GM06990 (cell line): Measurements from ENCODE around the gene PROSER3.

Experiments used
- DNase-seq: peaks from one replicate; pipeline ENCODE4 v3.0.0-alpha.2; 2011; ENCODE audit not compliant: insufficient read length; ENCODE audit errors: extremely low read depth
- H3K27me3 ChIP-seq: replicated peaks from 2 replicates; pipeline ENCODE4 v1.6.0; 2011; ENCODE audit warnings: low read length; ENCODE audit not compliant: control insufficient read depth, insufficient read depth
- H3K36me3 ChIP-seq: 2 replicates; pipeline ENCODE4 v1.5.1; 2011; ENCODE audit warnings: low read length; ENCODE audit not compliant: control insufficient read depth, insufficient read depth
- H3K4me3 ChIP-seq: replicated peaks from 2 replicates; pipeline ENCODE4 v1.5.1; 2011; ENCODE audit warnings: low read depth, mild to moderate bottlenecking, control low read depth, low read length
- TF ChIP-seq, protein P1 (sequence below): IDR thresholded peaks from 2 replicates; pipeline ENCODE4 v1.5.1; 2011; ENCODE audit warnings: low read length, control low read depth, mild to moderate bottlenecking, inconsistent platforms; ENCODE audit not compliant: insufficient read depth, poor library complexity, severe bottlenecking

PROSER3 gene

GRCh38 chr19:35789195-35789977, 31.4 kb downstream of the PROSER3 start:
- Histone ChIP-seq H3K27me3 (no peaks in the 10 kb centered on the region), H3K4me3 (no peak overlapping the region), H3K36me3 (no peaks in the 10 kb centered on the region)
- no peak for DNase-seq
- TF ChIP-seq, protein P1, sequence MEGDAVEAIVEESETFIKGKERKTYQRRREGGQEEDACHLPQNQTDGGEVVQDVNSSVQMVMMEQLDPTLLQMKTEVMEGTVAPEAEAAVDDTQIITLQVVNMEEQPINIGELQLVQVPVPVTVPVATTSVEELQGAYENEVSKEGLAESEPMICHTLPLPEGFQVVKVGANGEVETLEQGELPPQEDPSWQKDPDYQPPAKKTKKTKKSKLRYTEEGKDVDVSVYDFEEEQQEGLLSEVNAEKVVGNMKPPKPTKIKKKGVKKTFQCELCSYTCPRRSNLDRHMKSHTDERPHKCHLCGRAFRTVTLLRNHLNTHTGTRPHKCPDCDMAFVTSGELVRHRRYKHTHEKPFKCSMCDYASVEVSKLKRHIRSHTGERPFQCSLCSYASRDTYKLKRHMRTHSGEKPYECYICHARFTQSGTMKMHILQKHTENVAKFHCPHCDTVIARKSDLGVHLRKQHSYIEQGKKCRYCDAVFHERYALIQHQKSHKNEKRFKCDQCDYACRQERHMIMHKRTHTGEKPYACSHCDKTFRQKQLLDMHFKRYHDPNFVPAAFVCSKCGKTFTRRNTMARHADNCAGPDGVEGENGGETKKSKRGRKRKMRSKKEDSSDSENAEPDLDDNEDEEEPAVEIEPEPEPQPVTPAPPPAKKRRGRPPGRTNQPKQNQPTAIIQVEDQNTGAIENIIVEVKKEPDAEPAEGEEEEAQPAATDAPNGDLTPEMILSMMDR: no peak

DNA sequence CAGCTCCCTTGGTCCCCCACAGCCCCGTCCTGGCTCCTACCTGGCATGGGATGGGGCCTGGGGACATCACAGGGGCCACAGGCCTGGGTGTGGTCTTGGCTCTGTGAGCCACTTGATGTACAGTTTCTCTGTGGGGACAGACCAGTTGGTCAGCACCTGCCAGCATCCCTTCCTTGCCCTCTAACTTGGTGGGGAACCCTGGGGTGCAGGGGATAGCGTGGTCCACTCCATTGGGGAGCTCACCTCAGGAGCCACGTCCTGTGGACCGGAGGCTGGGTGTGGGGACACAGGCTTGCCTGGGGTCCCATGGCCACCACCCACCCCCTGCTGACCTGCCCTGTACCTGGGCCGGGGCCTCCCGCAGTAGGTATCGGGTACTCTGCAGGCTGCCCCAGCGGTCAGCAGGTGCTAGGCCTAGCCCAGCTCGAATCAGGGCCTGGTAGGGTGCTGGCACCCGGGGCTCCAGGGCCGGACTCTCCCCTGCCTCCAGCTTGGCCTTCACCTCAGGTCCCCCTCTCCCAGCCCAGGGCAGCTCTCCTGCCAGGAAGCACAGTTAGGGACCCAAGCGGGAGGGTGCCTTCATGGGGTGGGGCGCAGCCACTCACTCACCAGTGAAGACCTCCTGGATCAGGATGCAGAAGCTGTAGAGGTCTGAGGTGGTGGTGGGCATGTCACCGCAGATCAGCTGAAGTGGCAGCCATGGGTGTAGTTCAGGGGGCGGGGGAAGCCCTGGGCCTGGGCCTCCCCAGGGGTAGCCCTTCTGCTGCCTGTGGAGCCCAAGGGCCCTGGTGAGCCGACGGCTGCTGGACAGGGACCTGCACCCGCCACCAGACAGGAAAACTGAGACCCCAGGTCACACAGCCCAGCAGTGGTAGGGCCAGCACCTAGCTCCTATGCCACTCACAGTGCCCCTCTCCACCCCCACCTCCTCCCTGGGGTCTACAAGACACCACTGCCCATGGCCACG, 32.3 kb downstream of the PROSER3 start:
- Histone ChIP-seq H3K4me3 (no peak overlapping the region), H3K27me3 (no peaks in the 10 kb centered on the region), H3K36me3 (no peaks in the 10 kb centered on the region)
- TF ChIP-seq, protein P1: no peak
- no peak for DNase-seq

DNA sequence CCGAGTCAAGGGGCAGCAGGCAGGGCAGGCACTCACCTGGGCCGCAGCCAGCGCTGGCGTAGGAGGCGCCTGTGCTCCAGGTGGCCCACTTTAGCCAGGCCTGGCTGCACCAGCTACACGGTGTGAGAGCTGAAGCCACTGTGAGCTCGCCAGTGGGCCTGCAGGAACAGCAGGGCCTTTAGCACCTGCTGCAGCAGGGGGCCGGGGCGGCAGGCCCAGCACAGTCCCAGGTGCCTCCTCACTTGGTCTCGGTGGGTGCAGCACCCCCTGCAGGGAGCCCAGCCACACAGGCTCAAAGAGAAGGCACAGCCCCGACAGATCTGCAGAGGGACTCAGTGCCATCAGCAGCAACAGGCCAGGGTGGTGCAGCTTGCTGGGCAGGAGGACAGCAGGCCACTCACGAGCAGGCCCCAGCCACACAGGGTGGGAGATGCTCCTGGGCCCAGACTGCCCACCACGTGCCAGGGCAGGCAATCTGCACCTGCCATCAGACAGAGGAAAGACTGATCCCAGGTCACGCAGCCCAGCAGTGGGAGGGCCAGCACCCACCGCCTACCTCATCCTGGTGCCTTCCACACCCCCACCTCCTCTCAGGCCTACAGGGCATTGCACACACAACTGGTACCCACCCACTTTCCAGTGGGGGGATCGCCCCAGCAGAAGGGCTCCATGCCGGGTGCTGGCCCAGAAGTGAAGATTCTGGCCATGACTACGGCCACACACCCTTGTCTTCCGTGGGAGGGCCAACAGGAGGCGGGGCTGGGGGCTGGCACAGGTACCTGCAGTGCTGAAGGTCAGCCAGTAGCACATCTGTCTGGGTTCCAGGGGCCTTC, 33.2 kb downstream of the PROSER3 start:
- no peak for DNase-seq
- H3K4me3 ChIP-seq: no peak overlapping the region
- no peaks in the 10 kb centered on the region for H3K27me3 ChIP-seq
- TF ChIP-seq, protein P1: peak; percentile 42
- no peaks in the 10 kb centered on the region for H3K36me3 ChIP-seq

GRCh38 chr19:35791814-35792279, 33.9 kb downstream of the PROSER3 start:
- Histone ChIP-seq H3K36me3 (no peaks in the 10 kb centered on the region), H3K27me3 (no peaks in the 10 kb centered on the region), H3K4me3 (no peak overlapping the region)
- TF ChIP-seq, protein P1: no peak
- DNase-seq: no peak

GRCh38 chr19:35792312-35792711, 34.3 kb downstream of the PROSER3 start:
- DNase-seq: no peak
- no peaks in the 10 kb centered on the region for H3K27me3 ChIP-seq
- H3K36me3 ChIP-seq: no peaks in the 10 kb centered on the region
- no peak overlapping the region for H3K4me3 ChIP-seq
- TF ChIP-seq, protein P1: no peak
